CD8-positive, alpha-beta memory T cell (primary cell): ENCODE data around the gene FPGS. TPM values are rescaled to one million over a fixed set of nuclear protein-coding genes. Genes with fewer than 3 reads are reported as not detected.

ENCODE experiments used
- CTCF ChIA-PET: fragments of 350-600 bp; sonication (Branson Sonifier 250); formaldehyde crosslinking; loops from one replicate; lab custom pipeline; 2021; ENCODE audit warnings: antibody characterized with exemption; lab: Charles Lee
- POLR2A ChIA-PET: fragments of 350-600 bp; sonication (Branson Sonifier 250); formaldehyde crosslinking; loops from one replicate; lab custom pipeline; 2021; ENCODE audit warnings: antibody characterized with exemption; lab: Charles Lee
- DNase-seq, 5 donors: peaks; one replicate each; pipeline versions ENCODE4 v3.0.0 to v3.0.0-alpha.2; 2020 to 2022; ENCODE audit warnings: mixed read lengths in 1 of 5
- H3K27ac ChIP-seq: one replicate; pipeline ENCODE4 v1.7.0; 2013; ENCODE audit warnings: low read depth, mild to moderate bottlenecking, low read length, moderate library complexity
- H3K27me3 ChIP-seq: 2 replicates; pipeline ENCODE4 v1.7.0; 2013; ENCODE audit warnings: low read length, mild to moderate bottlenecking; ENCODE audit not compliant: insufficient read depth, poor library complexity, severe bottlenecking
- H3K36me3 ChIP-seq: 2 replicates; pipeline ENCODE4 v1.7.0; 2013; ENCODE audit warnings: mild to moderate bottlenecking, low read length, moderate library complexity; ENCODE audit not compliant: insufficient read depth
- H3K4me1 ChIP-seq: 2 replicates; pipeline ENCODE4 v1.7.0; 2013; ENCODE audit warnings: mild to moderate bottlenecking, low read length, moderate library complexity; ENCODE audit not compliant: insufficient read depth
- H3K4me3 ChIP-seq: 2 replicates; pipeline ENCODE4 v1.7.0; 2013; ENCODE audit warnings: mild to moderate bottlenecking, low read length
- H3K9me3 ChIP-seq: 2 replicates; pipeline ENCODE4 v1.7.0; 2013; ENCODE audit warnings: mild to moderate bottlenecking, low read length
- H3K27ac Mint-ChIP-seq, 8 donors: one replicate each; pipeline ENCODE4 v1.8.0; 2020 to 2021; ENCODE audit warnings: mixed read lengths in 8 of 8, mild to moderate bottlenecking in 6 of 8, inconsistent platforms in 3 of 8, moderate library complexity in 3 of 8
- H3K27me3 Mint-ChIP-seq, 2 donors: one replicate each; pipeline ENCODE4 v1.8.0; 2020 to 2021; ENCODE audit warnings: mixed read lengths in 2 of 2, mild to moderate bottlenecking in 1 of 2, moderate library complexity in 1 of 2
- H3K36me3 Mint-ChIP-seq, 3 donors: one replicate each; pipeline ENCODE4 v1.8.0; 2020 to 2021; ENCODE audit warnings: mixed read lengths in 3 of 3, inconsistent platforms in 1 of 3, mild to moderate bottlenecking in 1 of 3
- H3K4me1 Mint-ChIP-seq, 3 donors: one replicate each; pipeline ENCODE4 v1.8.0; 2020 to 2021; ENCODE audit warnings: mixed read lengths in 3 of 3, inconsistent platforms in 1 of 3, mild to moderate bottlenecking in 1 of 3
- H3K4me3 Mint-ChIP-seq, 7 donors: one replicate each; pipeline ENCODE4 v1.8.0; 2020 to 2021; ENCODE audit warnings: mixed read lengths in 7 of 7, mild to moderate bottlenecking in 6 of 7, moderate library complexity in 4 of 7, inconsistent platforms in 2 of 7
- H3K9me3 Mint-ChIP-seq, 5 donors: one replicate each; pipeline ENCODE4 v1.8.0; 2020 to 2022; ENCODE audit warnings: mixed read lengths in 5 of 5, mild to moderate bottlenecking in 3 of 5, moderate library complexity in 2 of 5, inconsistent platforms in 1 of 5
- polyA plus RNA-seq: library from polyadenylated mRNA; unstranded; fragments of 300-500 nt; fragmentation: Illumina TruSeq; gene quantifications from one replicate; pipeline ENCODE4 v1.2.3, GENCODE V29; 2021
- total RNA-seq, 2 experiments: library from RNA; stranded (reverse); gene quantifications; one replicate each; pipeline ENCODE4 v1.2.3, GENCODE V29; 2021

Gene FPGS
- total and polyA plus RNA-seq, 3 experiments from 2014 or later: 68.0 to 111 (median 110) TPM

DNA sequence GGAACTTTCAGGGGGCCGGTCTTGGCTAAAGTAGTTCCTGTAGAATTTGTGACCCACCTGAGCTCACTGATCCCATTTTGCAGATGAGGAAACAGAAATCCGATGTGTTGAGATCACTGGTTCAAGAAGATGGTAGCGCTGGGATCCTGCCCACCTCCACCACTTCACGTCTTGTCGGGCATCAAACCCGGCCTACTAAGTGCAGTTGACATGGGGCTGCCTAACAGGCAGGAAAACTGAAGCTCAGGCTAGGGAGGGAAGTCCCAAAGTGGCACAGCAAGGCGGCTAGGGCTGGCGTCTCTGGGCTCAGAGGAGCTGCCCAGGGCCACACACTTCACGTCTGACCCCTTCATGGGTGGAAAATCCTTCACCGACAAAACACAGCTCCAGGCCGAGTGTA is 52.3 kb downstream of the FPGS start:
- CTCF ChIA-PET: interaction anchor here (1.0 to 2.0 kb wide), 4 partner anchors 12 to 120 kb away, joined by 4 to 13 read pairs (median 8); partner anchors contain the start of genes CDK9 and TOR2A
- peaks cover under 1% of the 10 kb centered on the region for H3K9me3 ChIP-seq
- H3K36me3 Mint-ChIP-seq: peaks cover 0 to 8% (median 2%) of the 10 kb centered on the region in 3 donors
- no peaks in the 10 kb centered on the region for H3K27me3 Mint-ChIP-seq
- peaks cover 25% of the 10 kb centered on the region for H3K4me1 ChIP-seq
- H3K27me3 ChIP-seq: no peaks in the 10 kb centered on the region
- peak overlapping the region in 6 of 7 donors; percentile 31 to 85 (median 50) for H3K4me3 Mint-ChIP-seq
- peaks cover 20 to 43% (median 28%) of the 10 kb centered on the region in 3 donors for H3K4me1 Mint-ChIP-seq
- H3K9me3 Mint-ChIP-seq: peaks cover 0 to 5% (median 0%) of the 10 kb centered on the region in 5 donors
- no peak overlapping the region for H3K27ac ChIP-seq
- H3K27ac Mint-ChIP-seq: peak overlapping the region in 4 of 8 donors; percentile 55 to 84 (median 77)
- DNase-seq: no peak
- H3K36me3 ChIP-seq: no peaks in the 10 kb centered on the region
- peak overlapping the region; percentile 39 for H3K4me3 ChIP-seq
- POLR2A ChIA-PET: no interaction called here

DNA sequence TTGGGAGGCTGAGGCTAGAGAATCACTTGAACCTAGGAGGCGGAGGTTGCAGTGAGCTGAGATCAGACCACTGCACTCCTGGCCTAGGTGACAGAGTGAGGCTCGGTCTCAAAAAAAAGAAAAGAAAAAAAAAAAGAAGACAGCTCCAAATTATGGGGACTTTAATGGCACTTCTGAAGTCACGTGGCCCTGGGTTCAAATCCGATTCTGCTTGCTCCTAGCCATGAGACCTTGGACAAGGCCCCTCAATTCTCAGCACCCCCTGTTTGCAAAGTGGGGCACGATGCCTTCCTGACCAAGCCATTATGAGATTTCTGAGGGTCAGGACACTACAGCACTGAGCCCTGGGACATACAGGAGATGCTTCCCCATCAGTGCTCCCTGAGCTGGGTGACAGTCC is 52.8 kb downstream of the FPGS start:
- peak overlapping the region in 5 of 7 donors; percentile 40 to 51 (median 47) for H3K4me3 Mint-ChIP-seq
- Histone ChIP-seq H3K4me1 (peaks cover 27% of the 10 kb centered on the region), H3K4me3 (no peak overlapping the region), H3K27ac (no peak overlapping the region), H3K36me3 (no peaks in the 10 kb centered on the region), H3K9me3 (no peaks in the 10 kb centered on the region), H3K27me3 (no peaks in the 10 kb centered on the region)
- H3K27me3 Mint-ChIP-seq: no peaks in the 10 kb centered on the region
- peaks cover 22 to 46% (median 28%) of the 10 kb centered on the region in 3 donors for H3K4me1 Mint-ChIP-seq
- peak overlapping the region in 6 of 8 donors; percentile 15 to 88 (median 80) for H3K27ac Mint-ChIP-seq
- ChIA-PET POLR2A (interaction anchor here (0.7 kb wide), 1 partner anchor 51 kb away, joined by 6 read pairs; no protein-coding TSS in a partner anchor), CTCF (interaction anchor here (1.0 to 2.0 kb wide), 4 partner anchors 11 to 120 kb away, joined by 4 to 13 read pairs (median 8); partner anchors contain the start of genes CDK9 and TOR2A)
- no peak for DNase-seq
- peaks cover 0 to 6% (median under 1%) of the 10 kb centered on the region in 3 donors for H3K36me3 Mint-ChIP-seq
- H3K9me3 Mint-ChIP-seq: peaks cover 0 to 2% (median 0%) of the 10 kb centered on the region in 5 donors

GRCh38 chr9:127856094-127856728 is 53.5 kb downstream of the FPGS start:
- ChIA-PET CTCF (interaction anchor here (1.5 to 2.6 kb wide), 3 partner anchors 11 to 14 kb away, joined by 6 to 13 read pairs (median 9); no protein-coding TSS in a partner anchor), POLR2A (interaction anchor here (0.7 kb wide), 1 partner anchor 50 kb away, joined by 6 read pairs; no protein-coding TSS in a partner anchor)
- Histone ChIP-seq H3K27ac (peak overlapping the region; percentile 3), H3K4me1 (peaks cover 34% of the 10 kb centered on the region), H3K9me3 (no peaks in the 10 kb centered on the region), H3K27me3 (no peaks in the 10 kb centered on the region), H3K36me3 (no peaks in the 10 kb centered on the region), H3K4me3 (no peak overlapping the region)
- H3K4me1 Mint-ChIP-seq: peaks cover 27 to 53% (median 28%) of the 10 kb centered on the region in 3 donors
- peak overlapping the region in 7 of 8 donors; percentile 53 to 88 (median 84) for H3K27ac Mint-ChIP-seq
- H3K9me3 Mint-ChIP-seq: no peaks in the 10 kb centered on the region
- no peaks in the 10 kb centered on the region for H3K27me3 Mint-ChIP-seq
- H3K36me3 Mint-ChIP-seq: no peaks in the 10 kb centered on the region
- DNase-seq: no peak
- H3K4me3 Mint-ChIP-seq: peak overlapping the region in 2 of 7 donors; percentile 47 to 81

DNA sequence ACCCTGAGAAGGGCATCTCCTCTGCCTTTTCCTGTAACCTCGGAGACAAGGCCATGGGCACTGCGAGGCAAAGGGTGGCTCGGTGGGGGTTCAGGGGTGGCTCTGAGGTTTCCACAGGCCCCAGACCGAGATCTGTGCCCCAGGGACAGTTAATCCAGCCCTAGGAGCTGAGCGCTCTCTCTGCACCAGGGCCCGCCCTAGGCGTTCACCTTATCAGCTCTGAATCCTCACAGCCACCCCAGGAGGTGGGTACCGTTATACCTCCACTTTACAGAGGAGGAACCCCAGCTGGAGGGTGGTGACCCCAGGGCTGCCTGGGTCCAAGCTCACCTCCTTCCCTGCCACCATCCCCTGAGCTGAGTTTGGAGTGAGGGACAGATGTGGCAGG is 54.0 kb downstream of the FPGS start:
- no peaks in the 10 kb centered on the region for H3K27me3 Mint-ChIP-seq
- POLR2A ChIA-PET: no interaction called here
- no peaks in the 10 kb centered on the region for H3K36me3 ChIP-seq
- no peaks in the 10 kb centered on the region for H3K9me3 Mint-ChIP-seq
- no peaks in the 10 kb centered on the region for H3K36me3 Mint-ChIP-seq
- CTCF ChIA-PET: interaction anchor here (2.6 kb wide), 1 partner anchor 13 kb away, joined by 9 read pairs; no protein-coding TSS in a partner anchor
- no peak for DNase-seq
- H3K4me1 ChIP-seq: peaks cover 39% of the 10 kb centered on the region
- H3K9me3 ChIP-seq: no peaks in the 10 kb centered on the region
- H3K4me3 ChIP-seq: no peak overlapping the region
- H3K27me3 ChIP-seq: no peaks in the 10 kb centered on the region
- no peak overlapping the region for H3K27ac Mint-ChIP-seq
- peaks cover 31 to 57% (median 33%) of the 10 kb centered on the region in 3 donors for H3K4me1 Mint-ChIP-seq
- H3K27ac ChIP-seq: peak overlapping the region; percentile 3
- H3K4me3 Mint-ChIP-seq: no peak overlapping the region

GRCh38 chr9:127857278-127857677 is 54.6 kb downstream of the FPGS start:
- Mint-ChIP-seq H3K27me3 (no peaks in the 10 kb centered on the region), H3K36me3 (no peaks in the 10 kb centered on the region), H3K4me1 (peaks cover 32 to 57% (median 34%) of the 10 kb centered on the region in 3 donors), H3K4me3 (no peak overlapping the region), H3K27ac (peak overlapping the region in 1 of 8 donors; percentile 47), H3K9me3 (no peaks in the 10 kb centered on the region)
- H3K27me3 ChIP-seq: no peaks in the 10 kb centered on the region
- ChIA-PET CTCF (interaction anchor here (2.6 kb wide), 1 partner anchor 12 kb away, joined by 9 read pairs; no protein-coding TSS in a partner anchor), POLR2A (no interaction called here)
- H3K36me3 ChIP-seq: no peaks in the 10 kb centered on the region
- H3K4me1 ChIP-seq: peaks cover 44% of the 10 kb centered on the region
- H3K27ac ChIP-seq: no peak overlapping the region
- DNase-seq: no peak
- H3K9me3 ChIP-seq: no peaks in the 10 kb centered on the region
- H3K4me3 ChIP-seq: no peak overlapping the region

DNA sequence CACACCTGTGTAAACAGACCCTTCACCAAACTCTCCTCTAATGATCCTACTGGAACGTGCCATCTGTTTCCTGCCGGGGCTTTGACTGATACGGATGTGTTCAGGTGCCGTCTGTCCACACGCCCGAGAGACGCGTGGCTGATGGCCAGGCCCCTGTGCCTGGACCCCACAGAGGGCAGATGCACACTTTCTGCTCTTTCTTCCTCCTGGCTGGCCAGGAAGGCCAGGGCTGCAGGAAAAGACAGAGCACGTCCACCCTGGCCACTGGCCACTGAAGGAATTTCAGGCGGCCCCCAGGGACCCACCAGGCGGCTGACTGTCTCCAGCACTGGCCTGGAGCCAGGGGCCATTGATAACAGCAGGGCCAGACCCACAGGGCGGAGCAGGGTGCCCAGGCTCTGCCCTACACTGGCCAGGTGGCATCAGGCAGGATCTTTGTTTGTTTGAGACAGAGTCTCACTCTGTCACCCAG is 55.4 kb downstream of the FPGS start:
- H3K9me3 Mint-ChIP-seq: no peaks in the 10 kb centered on the region
- Histone ChIP-seq H3K9me3 (no peaks in the 10 kb centered on the region), H3K4me3 (no peak overlapping the region), H3K4me1 (peaks cover 52% of the 10 kb centered on the region), H3K27me3 (no peaks in the 10 kb centered on the region), H3K36me3 (no peaks in the 10 kb centered on the region), H3K27ac (no peak overlapping the region)
- ChIA-PET POLR2A (no interaction called here), CTCF (interaction anchor here (2.6 kb wide), 1 partner anchor 12 kb away, joined by 9 read pairs; no protein-coding TSS in a partner anchor)
- no peaks in the 10 kb centered on the region for H3K27me3 Mint-ChIP-seq
- no peak overlapping the region for H3K4me3 Mint-ChIP-seq
- H3K4me1 Mint-ChIP-seq: peaks cover 34 to 57% (median 37%) of the 10 kb centered on the region in 3 donors
- no peak for DNase-seq
- no peak overlapping the region for H3K27ac Mint-ChIP-seq
- no peaks in the 10 kb centered on the region for H3K36me3 Mint-ChIP-seq

GRCh38 chr9:127860260-127860659 is 57.6 kb downstream of the FPGS start:
- Mint-ChIP-seq H3K9me3 (no peaks in the 10 kb centered on the region), H3K27ac (peak overlapping the region in 4 of 8 donors; percentile 14 to 79 (median 67)), H3K4me3 (peak overlapping the region in 1 of 7 donors; percentile 44), H3K27me3 (no peaks in the 10 kb centered on the region), H3K4me1 (peaks cover 36 to 59% (median 43%) of the 10 kb centered on the region in 3 donors), H3K36me3 (no peaks in the 10 kb centered on the region)
- Histone ChIP-seq H3K4me1 (peaks cover 56% of the 10 kb centered on the region), H3K9me3 (no peaks in the 10 kb centered on the region), H3K36me3 (no peaks in the 10 kb centered on the region), H3K27me3 (no peaks in the 10 kb centered on the region), H3K27ac (peak overlapping the region; percentile 48), H3K4me3 (no peak overlapping the region)
- POLR2A ChIA-PET: no interaction called here
- CTCF ChIA-PET: interaction anchor here (0.8 to 4.5 kb wide), 2 partner anchors 10 to 74 kb away, joined by 3 to 33 read pairs; partner anchors contain the start of gene CDK9
- no peak for DNase-seq
